Loucy (cell line): ENCODE results near the gene SLC35G4.
"Not testable (repeated sequence)": the region's sequence is repeated elsewhere in the genome, so short reads cannot be mapped to it uniquely, and the experiment has no call there.

Experiments used
- H2AFZ ChIP-seq: fragments of 200-600 bp; sonication (generic); 2 replicates; pipeline ENCODE4 v1.6.0; 2016; ENCODE audit warnings: antibody characterized with exemption, mild to moderate bottlenecking, low read length, moderate library complexity
- H3F3A ChIP-seq: fragments of 200-600 bp; 2 replicates; pipeline ENCODE4 v1.6.0; 2016; ENCODE audit warnings: antibody characterized with exemption, low read depth, mild to moderate bottlenecking
- H3K27me3 ChIP-seq: fragments of 200-600 bp; sonication (generic); 2 replicates; pipeline ENCODE4 v1.6.1; 2014; ENCODE audit warnings: low read length, mild to moderate bottlenecking; ENCODE audit not compliant: insufficient read depth, poor library complexity, severe bottlenecking
- H3K36me3 ChIP-seq: fragments of 200-600 bp; sonication (generic); 2 replicates; pipeline ENCODE4 v1.6.1; 2016; ENCODE audit warnings: low read length; ENCODE audit not compliant: insufficient read depth
- H3K4me1 ChIP-seq: fragments of 200-600 bp; sonication (generic); 2 replicates; pipeline ENCODE4 v1.5.1; 2014; ENCODE audit warnings: low read length, mild to moderate bottlenecking; ENCODE audit not compliant: insufficient read depth, poor library complexity, severe bottlenecking
- H3K4me2 ChIP-seq: fragments of 200-600 bp; sonication (generic); 2 replicates; pipeline ENCODE4 v1.6.0; 2014; ENCODE audit warnings: antibody characterized with exemption, low read length, low read depth, mild to moderate bottlenecking; ENCODE audit not compliant: poor library complexity, severe bottlenecking
- H3K4me3 ChIP-seq: fragments of 200-600 bp; sonication (generic); 2 replicates; pipeline ENCODE4 v1.5.1; 2014; ENCODE audit warnings: low read length, mild to moderate bottlenecking, mixed read lengths; ENCODE audit not compliant: poor library complexity, severe bottlenecking
- H3K79me2 ChIP-seq: fragments of 200-600 bp; sonication (generic); 2 replicates; pipeline ENCODE4 v1.6.1; 2014; ENCODE audit warnings: low read length; ENCODE audit not compliant: insufficient read depth
- H3K9ac ChIP-seq: fragments of 200-600 bp; sonication (generic); 2 replicates; pipeline ENCODE4 v1.6.0; 2014; ENCODE audit warnings: mild to moderate bottlenecking, low read depth, low read length, moderate library complexity; ENCODE audit not compliant: poor library complexity, severe bottlenecking
- H3K9me2 ChIP-seq: fragments of 200-600 bp; sonication (generic); replicated peaks from 2 replicates; pipeline ENCODE4 v1.6.1; 2016; ENCODE audit warnings: low read depth, low read length, mixed read lengths
- H3K9me3 ChIP-seq: fragments of 200-600 bp; sonication (generic); 2 replicates; pipeline ENCODE4 v1.6.1; 2014; ENCODE audit warnings: mild to moderate bottlenecking, antibody characterized with exemption, low read length, low read depth; ENCODE audit not compliant: insufficient read depth
- H4K20me1 ChIP-seq: fragments of 200-600 bp; sonication (generic); 2 replicates; pipeline ENCODE4 v1.6.0; 2014; ENCODE audit warnings: antibody characterized with exemption, low read length, mild to moderate bottlenecking; ENCODE audit not compliant: insufficient read depth, poor library complexity, severe bottlenecking
- EZH2phosphoT487 ChIP-seq: fragments of 200-600 bp; IDR thresholded peaks from 2 replicates; pipeline ENCODE4 v1.6.1; 2018; ENCODE audit warnings: antibody characterized with exemption, mild to moderate bottlenecking, moderate library complexity, borderline replicate concordance
- TF ChIP-seq, protein P1 (sequence below): fragments of 200-600 bp; sonication (generic); conservative IDR thresholded peaks from 2 replicates; pipeline ENCODE4 v1.5.1; 2014; ENCODE audit warnings: mild to moderate bottlenecking, antibody characterized with exemption, low read length

SLC35G4 gene

GRCh38 chr18:11609488-11609887 lies at the start of gene SLC35G4:
SLC35G4 (plus strand) TSS chr18:11609596; CDS start chr18:11609596, 0 bp downstream.
- H3K4me3 ChIP-seq, H3K9ac ChIP-seq, H3K79me2 ChIP-seq, H2AFZ ChIP-seq, H3K36me3 ChIP-seq, H3K4me1 ChIP-seq, H3F3A ChIP-seq, H3K9me2 ChIP-seq, H4K20me1 ChIP-seq, H3K27me3 ChIP-seq, H3K9me3 ChIP-seq, H3K4me2 ChIP-seq: not testable (repeated sequence)

GRCh38 chr18:11561293-11561692 lies 48.1 kb upstream of the SLC35G4 start:
- no peak overlapping the region for H3K4me3 ChIP-seq
- TF ChIP-seq, protein P1, sequence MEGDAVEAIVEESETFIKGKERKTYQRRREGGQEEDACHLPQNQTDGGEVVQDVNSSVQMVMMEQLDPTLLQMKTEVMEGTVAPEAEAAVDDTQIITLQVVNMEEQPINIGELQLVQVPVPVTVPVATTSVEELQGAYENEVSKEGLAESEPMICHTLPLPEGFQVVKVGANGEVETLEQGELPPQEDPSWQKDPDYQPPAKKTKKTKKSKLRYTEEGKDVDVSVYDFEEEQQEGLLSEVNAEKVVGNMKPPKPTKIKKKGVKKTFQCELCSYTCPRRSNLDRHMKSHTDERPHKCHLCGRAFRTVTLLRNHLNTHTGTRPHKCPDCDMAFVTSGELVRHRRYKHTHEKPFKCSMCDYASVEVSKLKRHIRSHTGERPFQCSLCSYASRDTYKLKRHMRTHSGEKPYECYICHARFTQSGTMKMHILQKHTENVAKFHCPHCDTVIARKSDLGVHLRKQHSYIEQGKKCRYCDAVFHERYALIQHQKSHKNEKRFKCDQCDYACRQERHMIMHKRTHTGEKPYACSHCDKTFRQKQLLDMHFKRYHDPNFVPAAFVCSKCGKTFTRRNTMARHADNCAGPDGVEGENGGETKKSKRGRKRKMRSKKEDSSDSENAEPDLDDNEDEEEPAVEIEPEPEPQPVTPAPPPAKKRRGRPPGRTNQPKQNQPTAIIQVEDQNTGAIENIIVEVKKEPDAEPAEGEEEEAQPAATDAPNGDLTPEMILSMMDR, result no peak
- TF ChIP-seq EZH2phosphoT487, result no peak

GRCh38 chr18:11565716-11566115 lies 43.7 kb upstream of the SLC35G4 start:
- H3K27me3 ChIP-seq, result no peaks in the 10 kb centered on the region
- H4K20me1 ChIP-seq, result no peaks in the 10 kb centered on the region
- no peaks in the 10 kb centered on the region for H3K9me3 ChIP-seq
- H3K36me3 ChIP-seq, result no peaks in the 10 kb centered on the region
- no peaks in the 10 kb centered on the region for H3K4me1 ChIP-seq
- no peak overlapping the region for H3K4me3 ChIP-seq
- no peak overlapping the region for H2AFZ ChIP-seq
- no peak overlapping the region for H3K9ac ChIP-seq
- TF ChIP-seq, protein P1, result no peak
- TF ChIP-seq EZH2phosphoT487, result no peak
- H3K79me2 ChIP-seq, result no peaks in the 10 kb centered on the region
- no peak overlapping the region for H3K4me2 ChIP-seq
- H3K9me2 ChIP-seq, result no peaks in the 10 kb centered on the region
- no peaks in the 10 kb centered on the region for H3F3A ChIP-seq

More at GRCh38 chr18:11561293-11561692, 48.1 kb upstream of the SLC35G4 start:
- H2AFZ ChIP-seq, result no peak overlapping the region
- no peaks in the 10 kb centered on the region for H3K9me2 ChIP-seq
- H3K9me3 ChIP-seq, result no peaks in the 10 kb centered on the region
- no peaks in the 10 kb centered on the region for H3K36me3 ChIP-seq
- no peaks in the 10 kb centered on the region for H3K79me2 ChIP-seq
- H3K9ac ChIP-seq, result no peak overlapping the region
- H3K4me1 ChIP-seq, result no peaks in the 10 kb centered on the region
- no peaks in the 10 kb centered on the region for H4K20me1 ChIP-seq
- H3K4me2 ChIP-seq, result no peak overlapping the region
- H3K27me3 ChIP-seq, result no peaks in the 10 kb centered on the region
- H3F3A ChIP-seq, result no peaks in the 10 kb centered on the region

DNA sequence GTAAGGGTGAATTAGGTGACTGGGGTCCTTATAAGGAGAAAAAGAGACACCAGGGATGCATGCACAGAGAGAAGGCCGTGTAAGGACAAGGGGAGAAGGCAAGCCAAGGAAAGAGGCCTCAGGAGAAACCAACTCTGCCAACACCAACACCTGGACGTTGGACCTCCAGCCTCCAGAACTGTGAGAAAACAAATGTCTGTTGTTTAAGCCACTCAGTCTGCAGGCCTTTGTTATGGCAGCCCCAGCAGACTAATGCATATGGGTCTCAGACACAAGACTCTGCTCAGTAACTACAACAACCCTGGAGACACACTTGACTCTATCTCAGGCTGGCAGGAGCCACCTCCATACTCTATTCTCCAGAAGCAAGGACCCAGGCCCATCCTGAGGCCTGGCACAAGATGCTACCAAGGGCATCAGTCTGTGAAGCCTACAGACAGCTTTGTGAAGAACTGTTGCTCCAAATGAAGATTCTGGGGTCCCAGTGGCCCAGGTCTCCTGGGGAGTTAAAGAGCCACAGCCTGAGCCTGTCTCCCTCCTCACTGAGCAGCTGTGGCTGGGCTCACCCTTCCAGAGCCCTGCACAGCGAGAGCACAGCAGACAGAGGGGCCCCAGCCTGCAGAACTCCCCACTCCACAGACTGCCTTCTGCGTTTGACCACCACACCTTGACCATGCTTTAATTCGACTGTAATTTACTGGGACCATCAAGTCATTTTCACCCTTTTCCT lies 43.0 kb upstream of the SLC35G4 start:
- Histone ChIP-seq H3K9me2 (no peaks in the 10 kb centered on the region), H3F3A (no peaks in the 10 kb centered on the region), H3K4me3 (no peak overlapping the region), H3K27me3 (no peaks in the 10 kb centered on the region), H3K79me2 (no peaks in the 10 kb centered on the region), H3K4me2 (no peak overlapping the region), H3K4me1 (no peaks in the 10 kb centered on the region), H3K36me3 (no peaks in the 10 kb centered on the region), H3K9me3 (no peaks in the 10 kb centered on the region), H3K9ac (no peak overlapping the region), H4K20me1 (no peaks in the 10 kb centered on the region), H2AFZ (no peak overlapping the region)
- TF ChIP-seq, protein P1, result no peak
- no peak for TF ChIP-seq EZH2phosphoT487
